Right atrium auricular region (tissue), 2 donors: Measurements from ENCODE around the gene TAF1D. TPM values are rescaled to one million over a fixed set of nuclear protein-coding genes. Genes with fewer than 3 reads are reported as not detected.
"Not testable (repeated sequence)": the region's sequence is repeated elsewhere in the genome, so short reads cannot be mapped to it uniquely, and the experiment has no call there.

ENCODE experiments used
- DNase-seq: peaks from one replicate; pipeline ENCODE4 v3.0.0-alpha.2; 2019; ENCODE audit warnings: low spot score
- H3K27ac ChIP-seq, 2 donors: fragments of 200-600 bp; sonication (generic); 1 replicate in 1 of 2; 2 replicates in 1 of 2; pipeline ENCODE4 v1.5.1; 2016 to 2019
- H3K27me3 ChIP-seq, 2 donors: fragments of 200-600 bp; sonication (generic); one replicate each; pipeline versions ENCODE4 v1.5.1 to v1.6.0; 2017 to 2019
- H3K36me3 ChIP-seq: fragments of 200-600 bp; sonication (generic); one replicate; pipeline ENCODE4 v1.5.1; 2016
- H3K4me1 ChIP-seq, 2 donors: fragments of 200-600 bp; sonication (generic); one replicate each; pipeline versions ENCODE4 v1.5.1 to v1.6.0; 2017 to 2019
- H3K4me3 ChIP-seq, 2 donors: fragments of 200-600 bp; sonication (generic); 1 replicate in 1 of 2; 2 replicates in 1 of 2; pipeline ENCODE4 v1.5.1; 2017 to 2019; ENCODE audit warnings: mild to moderate bottlenecking in 1 of 2, moderate library complexity in 1 of 2
- H3K9me3 ChIP-seq, 2 donors: fragments of 200-600 bp; sonication (generic); one replicate each; pipeline ENCODE4 v1.5.1; 2019
- total RNA-seq, 2 donors: library from RNA; depleted of rRNA; stranded (reverse); fragments of >200 nt; gene quantifications; one replicate each; pipeline ENCODE4 v1.1.0, GENCODE V29; 2016
- TF ChIP-seq, protein P1 (sequence below), 2 donors: fragments of 200-600 bp; sonication (generic); IDR thresholded peaks; one replicate each; pipeline ENCODE4 v1.5.1; 2019; ENCODE audit warnings: antibody characterized with exemption in 2 of 2

Gene TAF1D
- total RNA-seq, 2 donors from 2014 or later = 33.0 to 36.0 TPM

DNA sequence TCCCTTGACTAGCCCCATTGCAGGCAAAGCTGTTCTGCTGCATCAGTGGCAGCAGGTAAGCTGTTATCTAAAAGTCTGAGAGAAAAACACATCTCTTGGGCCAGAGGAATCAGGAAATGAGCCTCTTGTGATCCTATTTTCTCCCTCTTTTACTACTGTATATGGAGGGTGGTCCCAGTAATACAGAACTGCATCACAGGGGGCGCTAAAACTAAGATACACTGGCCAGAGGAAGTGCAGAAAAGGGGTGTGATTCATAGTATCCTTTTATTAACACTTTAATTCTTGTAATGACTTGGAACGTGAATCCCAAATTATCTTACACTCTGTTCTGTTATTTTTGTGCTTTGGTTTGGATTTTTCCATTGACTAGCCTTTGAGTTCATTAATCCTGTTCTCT, 34.0 kb upstream of the TAF1D start:
- H3K9me3 ChIP-seq = no peaks in the 10 kb centered on the region
- DNase-seq = no peak
- H3K4me1 ChIP-seq = no peaks in the 10 kb centered on the region
- H3K36me3 ChIP-seq = no peaks in the 10 kb centered on the region
- no peaks in the 10 kb centered on the region for H3K27me3 ChIP-seq
- H3K27ac ChIP-seq = no peak overlapping the region
- H3K4me3 ChIP-seq = no peak overlapping the region
- TF ChIP-seq, protein P1, sequence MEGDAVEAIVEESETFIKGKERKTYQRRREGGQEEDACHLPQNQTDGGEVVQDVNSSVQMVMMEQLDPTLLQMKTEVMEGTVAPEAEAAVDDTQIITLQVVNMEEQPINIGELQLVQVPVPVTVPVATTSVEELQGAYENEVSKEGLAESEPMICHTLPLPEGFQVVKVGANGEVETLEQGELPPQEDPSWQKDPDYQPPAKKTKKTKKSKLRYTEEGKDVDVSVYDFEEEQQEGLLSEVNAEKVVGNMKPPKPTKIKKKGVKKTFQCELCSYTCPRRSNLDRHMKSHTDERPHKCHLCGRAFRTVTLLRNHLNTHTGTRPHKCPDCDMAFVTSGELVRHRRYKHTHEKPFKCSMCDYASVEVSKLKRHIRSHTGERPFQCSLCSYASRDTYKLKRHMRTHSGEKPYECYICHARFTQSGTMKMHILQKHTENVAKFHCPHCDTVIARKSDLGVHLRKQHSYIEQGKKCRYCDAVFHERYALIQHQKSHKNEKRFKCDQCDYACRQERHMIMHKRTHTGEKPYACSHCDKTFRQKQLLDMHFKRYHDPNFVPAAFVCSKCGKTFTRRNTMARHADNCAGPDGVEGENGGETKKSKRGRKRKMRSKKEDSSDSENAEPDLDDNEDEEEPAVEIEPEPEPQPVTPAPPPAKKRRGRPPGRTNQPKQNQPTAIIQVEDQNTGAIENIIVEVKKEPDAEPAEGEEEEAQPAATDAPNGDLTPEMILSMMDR (IDR thresholded peaks at IDR 0.05) = no peak

DNA sequence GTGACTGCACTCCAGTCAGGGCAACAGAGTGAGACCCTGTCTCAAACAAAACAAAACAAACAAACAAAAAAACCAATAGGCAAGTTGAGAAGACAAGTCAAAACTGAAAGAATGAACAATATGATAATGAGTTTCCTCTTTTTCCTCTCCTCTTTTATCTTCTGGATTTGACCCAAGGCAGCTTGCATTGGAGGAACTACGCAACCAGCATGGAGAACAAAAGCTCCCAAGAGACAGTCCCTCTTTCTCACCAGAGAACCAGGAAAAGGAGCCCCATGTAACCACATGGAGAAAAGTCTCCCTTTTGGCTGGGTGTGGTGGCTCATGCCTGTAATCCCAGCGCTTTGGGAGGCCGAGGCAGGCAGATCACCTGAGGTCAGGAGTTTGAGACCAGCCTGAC, 33.3 kb upstream of the TAF1D start:
- not testable (repeated sequence) for DNase-seq, H3K27me3 ChIP-seq, H3K36me3 ChIP-seq, H3K9me3 ChIP-seq, H3K4me3 ChIP-seq, H3K27ac ChIP-seq, H3K4me1 ChIP-seq

DNA sequence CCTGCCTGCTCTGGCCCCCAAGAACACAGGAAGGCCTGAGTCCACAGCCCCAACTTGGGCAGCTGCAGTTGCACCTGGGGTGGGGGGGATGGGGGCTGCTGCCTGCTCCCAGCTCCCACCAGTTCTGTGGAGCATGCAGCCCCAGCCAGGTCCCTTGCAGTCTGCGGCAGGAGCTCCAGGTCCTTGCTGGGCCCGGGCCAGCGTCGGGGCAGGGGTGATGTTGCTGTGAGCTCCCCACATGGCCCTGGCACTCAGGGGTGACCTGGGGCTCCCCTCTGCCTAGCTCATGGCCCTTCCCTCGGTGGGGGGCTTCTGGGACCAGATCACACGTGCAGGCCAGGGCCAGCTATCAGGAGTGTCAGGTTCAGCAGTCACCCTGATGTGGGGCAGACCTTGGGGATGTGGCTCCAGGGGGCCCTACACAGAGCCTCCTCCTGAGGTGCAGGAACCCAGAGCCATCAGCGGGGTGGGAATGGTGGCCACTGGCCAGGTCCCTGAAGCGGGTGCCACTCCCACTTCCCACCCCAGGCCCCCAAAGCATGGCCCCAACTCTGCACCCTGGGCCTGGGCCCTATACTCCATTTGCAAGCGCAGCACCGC, 32.4 kb upstream of the TAF1D start:
- Histone ChIP-seq H3K4me1 (no peaks in the 10 kb centered on the region), H3K36me3 (no peaks in the 10 kb centered on the region), H3K9me3 (no peaks in the 10 kb centered on the region), H3K4me3 (no peak overlapping the region), H3K27me3 (no peaks in the 10 kb centered on the region), H3K27ac (no peak overlapping the region)
- no peak for DNase-seq
- TF ChIP-seq, protein P1 (IDR thresholded peaks at IDR 0.05) = no peak

DNA sequence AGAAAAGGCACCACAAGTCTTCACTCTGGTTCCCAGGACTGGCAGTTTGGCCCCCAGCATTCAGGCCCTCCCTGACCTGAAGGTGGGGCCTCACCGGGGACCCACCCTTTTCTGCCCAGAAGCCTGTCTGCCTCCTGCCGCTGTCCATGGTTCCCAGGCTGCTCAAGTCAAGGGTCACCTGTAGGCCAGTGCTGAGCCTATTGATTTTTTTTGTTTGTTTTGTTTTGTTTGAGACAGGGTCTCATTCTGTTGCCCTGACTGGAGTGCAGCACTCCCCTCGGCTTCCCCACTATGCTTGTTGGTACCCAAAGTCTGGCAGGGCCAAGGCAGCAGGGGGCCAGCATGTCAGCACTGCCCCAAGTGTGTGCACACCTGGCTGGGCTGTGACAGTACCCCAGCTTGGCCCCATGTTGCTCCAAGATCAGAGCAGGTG, 31.8 kb upstream of the TAF1D start:
- DNase-seq = no peak
- Histone ChIP-seq H3K27ac (no peak overlapping the region), H3K9me3 (no peaks in the 10 kb centered on the region), H3K4me1 (no peaks in the 10 kb centered on the region), H3K4me3 (no peak overlapping the region), H3K27me3 (no peaks in the 10 kb centered on the region), H3K36me3 (no peaks in the 10 kb centered on the region)
- TF ChIP-seq, protein P1 (IDR thresholded peaks at IDR 0.05) = no peak

DNA sequence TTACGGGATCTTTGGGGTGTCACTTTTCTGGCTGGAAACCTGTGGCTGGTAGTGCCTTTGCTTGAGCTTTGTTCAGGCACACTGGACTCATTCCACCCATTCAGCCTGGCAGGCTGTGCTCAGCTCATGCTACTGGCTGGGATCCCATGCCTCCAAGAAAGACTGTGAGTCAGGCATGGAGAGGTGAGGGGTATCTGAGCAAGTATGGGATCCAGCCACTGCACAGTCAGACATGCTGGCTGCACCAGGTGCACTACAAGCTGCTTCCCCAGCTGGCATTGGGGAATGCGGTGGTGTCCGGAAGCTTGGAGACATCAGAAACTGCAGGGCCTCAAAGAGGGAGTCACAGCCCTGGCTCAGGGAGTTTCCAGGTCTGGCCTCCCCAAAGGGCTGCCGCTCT, 30.8 kb upstream of the TAF1D start:
- no peak overlapping the region for H3K4me3 ChIP-seq
- no peak for DNase-seq

DNA sequence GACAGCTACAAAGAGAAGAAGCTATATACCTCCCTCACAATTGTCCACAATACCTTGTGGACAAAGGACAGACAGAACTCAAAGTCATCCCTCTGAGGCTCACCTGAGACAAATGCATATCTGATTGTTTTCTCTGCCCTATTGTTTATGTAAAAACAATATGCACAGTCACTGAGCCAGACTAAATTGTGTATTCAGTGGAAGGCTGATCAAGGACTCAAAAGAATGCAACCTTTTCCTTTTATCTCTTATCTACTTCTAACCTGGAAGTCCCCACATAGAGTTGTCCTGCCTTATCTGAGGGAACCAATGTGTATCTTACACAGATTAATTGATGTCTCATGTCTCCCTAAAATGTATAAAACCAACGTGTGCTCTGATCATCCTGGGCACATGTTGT, 28.9 kb upstream of the TAF1D start:
- TF ChIP-seq, protein P1 (IDR thresholded peaks at IDR 0.05) = no peak
- Histone ChIP-seq H3K27ac (no peak overlapping the region), H3K9me3 (no peaks in the 10 kb centered on the region), H3K36me3 (peaks cover 1% of the 10 kb centered on the region), H3K4me1 (no peaks in the 10 kb centered on the region), H3K27me3 (no peaks in the 10 kb centered on the region), H3K4me3 (no peak overlapping the region)
- no peak for DNase-seq

More for the DNA sequence above, 30.8 kb upstream of the TAF1D start:
- Histone ChIP-seq H3K36me3 (no peaks in the 10 kb centered on the region), H3K27me3 (no peaks in the 10 kb centered on the region), H3K9me3 (no peaks in the 10 kb centered on the region), H3K27ac (no peak overlapping the region), H3K4me1 (no peaks in the 10 kb centered on the region)
- TF ChIP-seq, protein P1 (IDR thresholded peaks at IDR 0.05) = no peak
